ENCODE results near the gene SLC45A3.

DNA sequence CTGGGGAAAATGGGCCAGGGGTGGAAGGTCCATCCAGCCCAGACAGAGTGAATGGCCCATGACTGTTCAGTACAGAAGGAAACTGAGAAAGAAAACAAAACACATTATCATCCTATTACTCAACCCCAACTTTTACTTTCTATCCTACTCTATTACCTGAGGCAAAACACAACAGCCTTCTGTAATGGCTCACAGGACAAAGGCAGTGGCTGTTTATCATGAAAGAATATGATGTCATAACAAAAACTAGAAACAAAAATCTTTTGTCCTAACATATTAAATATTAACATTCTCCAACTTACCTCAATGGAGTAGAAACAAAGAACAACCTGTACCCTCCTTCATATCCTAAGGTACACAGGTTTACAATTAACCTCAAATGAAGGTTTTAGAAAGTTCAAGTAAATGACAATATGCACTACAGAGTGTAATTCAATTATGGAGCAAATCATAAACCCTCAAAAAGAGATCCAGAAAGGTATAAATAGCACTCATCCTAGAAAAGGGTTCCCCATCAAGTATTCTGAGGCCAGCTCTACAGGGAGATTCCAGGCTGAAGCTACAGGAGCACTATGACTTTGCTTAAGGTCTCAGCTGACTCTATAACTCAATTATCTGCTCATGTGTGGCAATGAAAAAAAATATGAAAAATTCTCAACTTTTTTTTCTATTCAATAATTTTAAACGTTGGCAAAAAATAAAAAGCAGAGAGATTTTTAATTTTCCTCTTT lies 63.6 kb downstream of the SLC45A3 start:
- TF ChIP-seq TAF1 (IDR thresholded peaks at IDR 0.05; ENCODE audit: low read depth) (no peak), POLR2AphosphoS5 (IDR thresholded peaks at IDR 0.05) (no peak)
